ENCODE results near the gene RASSF3.

RASSF3 gene

DNA sequence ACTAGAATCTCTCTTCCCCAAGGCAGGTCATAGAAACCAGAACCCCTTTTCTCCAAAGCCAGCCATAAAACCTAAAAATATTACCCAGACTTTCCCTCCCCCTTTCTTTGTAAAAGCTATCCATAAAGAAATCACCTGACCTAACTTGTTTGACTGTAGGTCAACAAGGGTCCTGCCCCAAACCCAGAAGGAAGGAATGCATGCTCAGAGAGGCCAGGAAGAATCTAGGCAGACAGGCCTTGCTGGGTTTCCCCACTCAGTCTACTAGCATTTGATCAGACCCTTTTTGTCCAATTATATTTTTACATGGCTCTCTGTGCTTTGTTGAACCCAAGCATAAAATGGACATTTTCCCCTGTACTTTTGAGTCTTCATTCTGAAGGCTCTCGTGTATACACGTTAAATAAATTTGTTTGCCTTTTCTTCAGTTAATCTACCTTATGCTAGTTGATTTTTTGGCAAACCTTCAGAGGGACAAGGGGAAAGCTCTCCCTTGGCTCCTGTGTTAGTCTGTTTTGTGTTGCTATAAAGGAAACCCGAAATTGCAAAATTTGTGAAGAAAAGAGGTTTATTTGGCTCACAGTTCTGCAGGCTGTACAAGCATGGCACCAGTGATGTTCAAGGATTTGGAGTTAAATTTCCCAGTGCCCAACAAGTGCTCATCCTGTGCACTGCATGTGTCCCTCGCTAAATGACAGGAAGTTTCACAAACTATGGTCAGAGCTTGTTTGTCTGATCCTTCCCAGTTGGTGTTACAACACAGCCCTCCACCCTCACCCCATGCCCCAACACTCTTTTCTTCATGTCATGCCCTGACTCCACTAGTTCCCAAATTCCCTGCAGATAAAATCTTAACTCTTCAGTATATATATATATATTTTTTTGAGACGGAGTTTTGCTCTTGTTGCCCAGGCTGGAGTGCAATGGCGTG is 14.2 kb upstream of the RASSF3 start:
- ATAC-seq (ENCODE audit: insufficient read depth, low read depth) (no peak), DNase-seq (no peak)
- no peaks in the 10 kb centered on the region for H3K9me3 ChIP-seq (ENCODE audit: insufficient read depth, low read length, severe bottlenecking)
- no peaks in the 10 kb centered on the region for H4K20me1 ChIP-seq (ENCODE audit: insufficient read depth, low read length)
- no peak overlapping the region for H3K4me3 ChIP-seq (ENCODE audit: low read depth in 1 of 2, low read length in 2 of 2)
- H3K4me2 ChIP-seq (ENCODE audit: insufficient read depth, low read length) = no peak overlapping the region
- H3K36me3 ChIP-seq (ENCODE audit: insufficient read depth, low read length) = no peaks in the 10 kb centered on the region
- H3K79me2 ChIP-seq (ENCODE audit: insufficient read depth, low read length) = no peaks in the 10 kb centered on the region
- H2AFZ ChIP-seq (ENCODE audit: low read depth, low read length) = no peak overlapping the region
- no peak overlapping the region for H3K9ac ChIP-seq (ENCODE audit: low read depth, low read length)
- no peak overlapping the region for H3K27ac ChIP-seq (ENCODE audit: low read length)
- H3K27me3 ChIP-seq (ENCODE audit: insufficient read depth, low read length, poor library complexity) = no peaks in the 10 kb centered on the region
- TF ChIP-seq EZH2 (IDR thresholded peaks at IDR 0.05; ENCODE audit: borderline replicate concordance, low read depth, low read length, severe bottlenecking) (no peak), CTCF (IDR thresholded peaks at IDR 0.05; ENCODE audit: borderline replicate concordance, extremely low read depth, low read length, poor library complexity, severe bottlenecking) (no peak)
- H3K4me1 ChIP-seq (ENCODE audit: insufficient read depth, low read length) = peaks cover 16% of the 10 kb centered on the region

GRCh38 chr12:64598831-64599230 is 11.5 kb upstream of the RASSF3 start:
- ATAC-seq (ENCODE audit: insufficient read depth, low read depth) = peak; percentile 48

GRCh38 chr12:64600164-64600561 is 10.1 kb upstream of the RASSF3 start:
- Histone ChIP-seq H4K20me1 (ENCODE audit: insufficient read depth, low read length) (no peaks in the 10 kb centered on the region), H3K4me3 (ENCODE audit: low read depth in 1 of 2, low read length in 2 of 2) (no peak overlapping the region), H3K9ac (ENCODE audit: low read depth, low read length) (no peak overlapping the region), H3K4me1 (ENCODE audit: insufficient read depth, low read length) (peaks cover 16% of the 10 kb centered on the region), H2AFZ (ENCODE audit: low read depth, low read length) (no peak overlapping the region), H3K79me2 (ENCODE audit: insufficient read depth, low read length) (no peaks in the 10 kb centered on the region), H3K27me3 (ENCODE audit: insufficient read depth, low read length, poor library complexity) (no peaks in the 10 kb centered on the region), H3K9me3 (ENCODE audit: insufficient read depth, low read length, severe bottlenecking) (no peaks in the 10 kb centered on the region), H3K27ac (ENCODE audit: low read length) (no peak overlapping the region), H3K4me2 (ENCODE audit: insufficient read depth, low read length) (no peak overlapping the region), H3K36me3 (ENCODE audit: insufficient read depth, low read length) (no peaks in the 10 kb centered on the region)
- TF ChIP-seq EZH2 (IDR thresholded peaks at IDR 0.05; ENCODE audit: borderline replicate concordance, low read depth, low read length, severe bottlenecking) = no peak
- DNase-seq (no peak), ATAC-seq (ENCODE audit: insufficient read depth, low read depth) (no peak)

More at GRCh38 chr12:64598831-64599230, 11.5 kb upstream of the RASSF3 start:
- no peak overlapping the region for H3K9ac ChIP-seq (ENCODE audit: low read depth, low read length)
- no peaks in the 10 kb centered on the region for H3K27me3 ChIP-seq (ENCODE audit: insufficient read depth, low read length, poor library complexity)
- H3K4me3 ChIP-seq (ENCODE audit: low read depth in 1 of 2, low read length in 2 of 2) = no peak overlapping the region
- H2AFZ ChIP-seq (ENCODE audit: low read depth, low read length) = no peak overlapping the region
- H4K20me1 ChIP-seq (ENCODE audit: insufficient read depth, low read length) = no peaks in the 10 kb centered on the region
- no peak for DNase-seq
- H3K79me2 ChIP-seq (ENCODE audit: insufficient read depth, low read length) = no peaks in the 10 kb centered on the region
- peaks cover 16% of the 10 kb centered on the region for H3K4me1 ChIP-seq (ENCODE audit: insufficient read depth, low read length)
- H3K27ac ChIP-seq (ENCODE audit: low read length) = no peak overlapping the region
- TF ChIP-seq CTCF (IDR thresholded peaks at IDR 0.05; ENCODE audit: borderline replicate concordance, extremely low read depth, low read length, poor library complexity, severe bottlenecking) = no peak
- no peak for TF ChIP-seq EZH2 (IDR thresholded peaks at IDR 0.05; ENCODE audit: borderline replicate concordance, low read depth, low read length, severe bottlenecking)
- H3K4me2 ChIP-seq (ENCODE audit: insufficient read depth, low read length) = peak overlapping the region; percentile 39; the same call in 1 of the 2 replicates
- H3K9me3 ChIP-seq (ENCODE audit: insufficient read depth, low read length, severe bottlenecking) = no peaks in the 10 kb centered on the region
- no peaks in the 10 kb centered on the region for H3K36me3 ChIP-seq (ENCODE audit: insufficient read depth, low read length)

- Histone ChIP-seq H3K36me3 (ENCODE audit: insufficient read depth, low read length) (no peaks in the 10 kb centered on the region), H3K79me2 (ENCODE audit: insufficient read depth, low read length) (no peaks in the 10 kb centered on the region), H3K9ac (ENCODE audit: low read depth, low read length) (no peak overlapping the region), H3K4me1 (ENCODE audit: insufficient read depth, low read length) (peaks cover 14% of the 10 kb centered on the region), H3K4me2 (ENCODE audit: insufficient read depth, low read length) (no peak overlapping the region), H3K4me3 (ENCODE audit: low read depth in 1 of 2, low read length in 2 of 2) (no peak overlapping the region), H4K20me1 (ENCODE audit: insufficient read depth, low read length) (no peaks in the 10 kb centered on the region), H3K27ac (ENCODE audit: low read length) (no peak overlapping the region), H3K9me3 (ENCODE audit: insufficient read depth, low read length, severe bottlenecking) (no peaks in the 10 kb centered on the region), H3K27me3 (ENCODE audit: insufficient read depth, low read length, poor library complexity) (no peaks in the 10 kb centered on the region), H2AFZ (ENCODE audit: low read depth, low read length) (no peak overlapping the region)
- ATAC-seq (ENCODE audit: insufficient read depth, low read depth) (no peak), DNase-seq (no peak)
- TF ChIP-seq CTCF (IDR thresholded peaks at IDR 0.05; ENCODE audit: borderline replicate concordance, extremely low read depth, low read length, poor library complexity, severe bottlenecking) = no peak
- no peak for TF ChIP-seq EZH2 (IDR thresholded peaks at IDR 0.05; ENCODE audit: borderline replicate concordance, low read depth, low read length, severe bottlenecking)
These were observed 7.0 kb upstream of the RASSF3 start for GRCh38 chr12:64603183-64603841.

All from DND-41 (cell line).